ENCODE data around the gene HNRNPH2. TPM values are rescaled to one million over a fixed set of nuclear protein-coding genes. Genes with fewer than 3 reads are reported as not detected.

The HNRNPH2 gene
- polyA plus RNA-seq, 1 of the 3 experiments (the other 2 are of a cell fraction), result 32.5 TPM

DNA sequence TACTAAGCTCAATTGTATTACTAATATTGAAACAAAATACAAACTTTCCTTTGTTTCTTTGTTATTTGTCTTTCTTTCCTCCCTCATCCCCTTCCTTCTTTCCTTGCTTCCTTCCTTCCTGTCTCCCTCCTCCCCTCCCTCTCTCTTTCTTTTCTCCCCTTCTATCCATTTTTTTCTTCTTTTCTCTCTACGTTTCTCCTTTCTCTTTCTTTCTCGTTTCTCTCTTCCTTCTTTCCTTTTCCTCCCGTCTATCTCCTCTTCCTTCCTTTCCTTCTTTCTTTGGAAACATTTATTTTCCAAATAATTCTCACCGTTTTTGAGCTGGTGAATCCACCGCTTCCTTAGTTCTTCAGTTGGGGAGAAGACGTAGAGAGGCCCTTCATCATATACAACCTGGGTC, 38.3 kb upstream of the HNRNPH2 start (continued):
- TF ChIP-seq, protein P1, sequence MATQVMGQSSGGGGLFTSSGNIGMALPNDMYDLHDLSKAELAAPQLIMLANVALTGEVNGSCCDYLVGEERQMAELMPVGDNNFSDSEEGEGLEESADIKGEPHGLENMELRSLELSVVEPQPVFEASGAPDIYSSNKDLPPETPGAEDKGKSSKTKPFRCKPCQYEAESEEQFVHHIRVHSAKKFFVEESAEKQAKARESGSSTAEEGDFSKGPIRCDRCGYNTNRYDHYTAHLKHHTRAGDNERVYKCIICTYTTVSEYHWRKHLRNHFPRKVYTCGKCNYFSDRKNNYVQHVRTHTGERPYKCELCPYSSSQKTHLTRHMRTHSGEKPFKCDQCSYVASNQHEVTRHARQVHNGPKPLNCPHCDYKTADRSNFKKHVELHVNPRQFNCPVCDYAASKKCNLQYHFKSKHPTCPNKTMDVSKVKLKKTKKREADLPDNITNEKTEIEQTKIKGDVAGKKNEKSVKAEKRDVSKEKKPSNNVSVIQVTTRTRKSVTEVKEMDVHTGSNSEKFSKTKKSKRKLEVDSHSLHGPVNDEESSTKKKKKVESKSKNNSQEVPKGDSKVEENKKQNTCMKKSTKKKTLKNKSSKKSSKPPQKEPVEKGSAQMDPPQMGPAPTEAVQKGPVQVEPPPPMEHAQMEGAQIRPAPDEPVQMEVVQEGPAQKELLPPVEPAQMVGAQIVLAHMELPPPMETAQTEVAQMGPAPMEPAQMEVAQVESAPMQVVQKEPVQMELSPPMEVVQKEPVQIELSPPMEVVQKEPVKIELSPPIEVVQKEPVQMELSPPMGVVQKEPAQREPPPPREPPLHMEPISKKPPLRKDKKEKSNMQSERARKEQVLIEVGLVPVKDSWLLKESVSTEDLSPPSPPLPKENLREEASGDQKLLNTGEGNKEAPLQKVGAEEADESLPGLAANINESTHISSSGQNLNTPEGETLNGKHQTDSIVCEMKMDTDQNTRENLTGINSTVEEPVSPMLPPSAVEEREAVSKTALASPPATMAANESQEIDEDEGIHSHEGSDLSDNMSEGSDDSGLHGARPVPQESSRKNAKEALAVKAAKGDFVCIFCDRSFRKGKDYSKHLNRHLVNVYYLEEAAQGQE (IDR thresholded peaks at IDR 0.05; ENCODE audit: low read depth, low read length), result no peak
- no peak for TF ChIP-seq RXRA (IDR thresholded peaks at IDR 0.05; ENCODE audit: borderline replicate concordance, low read depth)

DNA sequence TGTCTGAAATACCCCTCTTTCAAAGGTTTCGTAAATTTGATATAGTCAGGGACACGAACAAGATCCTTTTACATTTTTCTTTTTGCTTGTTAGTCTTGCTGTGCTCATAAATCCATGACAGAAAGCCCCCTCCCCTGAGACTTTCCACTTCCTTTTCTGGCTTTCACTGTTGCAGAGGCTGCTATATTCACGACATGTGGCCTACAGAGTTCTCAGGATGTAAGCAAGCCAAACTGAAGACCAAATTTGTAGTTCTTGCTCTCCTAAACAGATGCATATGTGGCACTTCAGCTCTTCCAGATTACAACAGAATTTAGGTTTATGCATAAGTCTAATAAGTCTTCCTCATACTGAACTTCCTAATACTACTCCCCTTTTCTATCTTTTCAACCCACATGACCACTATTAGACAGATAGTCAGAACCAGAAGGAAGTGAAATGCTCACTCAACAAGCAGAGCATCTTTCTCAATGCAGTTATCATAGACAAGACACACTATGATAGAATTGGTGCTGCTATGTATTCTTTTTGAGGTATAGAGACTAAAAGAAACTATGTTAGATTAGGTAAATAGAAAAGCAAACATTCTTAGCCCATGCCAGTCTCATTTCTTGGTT, 37.0 kb upstream of the HNRNPH2 start:
- H3K4me2 ChIP-seq, result no peak overlapping the region
- H3K27me3 ChIP-seq (ENCODE audit: insufficient read depth), result peaks cover 7% of the 10 kb centered on the region; the same call in 1 of the 2 replicates
- H3K9me3 ChIP-seq, result no peaks in the 10 kb centered on the region
- ChIA-PET POLR2A (no interaction called here), CTCF (no interaction called here)
- TF ChIP-seq FOSL2 (IDR thresholded peaks at IDR 0.05; ENCODE audit: borderline replicate concordance, low read depth) (no peak), YY1 (IDR thresholded peaks at IDR 0.05; ENCODE audit: low read depth) (no peak), POLR2AphosphoS5 (IDR thresholded peaks at IDR 0.05; ENCODE audit: low read depth, low read length) (no peak), RXRA (IDR thresholded peaks at IDR 0.05; ENCODE audit: borderline replicate concordance, low read depth) (no peak), SIN3A (IDR thresholded peaks at IDR 0.05; ENCODE audit: borderline replicate concordance, low read depth, low read length) (no peak), SMC3 (IDR thresholded peaks at IDR 0.05; ENCODE audit: low read depth, low read length) (no peak), JUND (IDR thresholded peaks at IDR 0.05) (no peak), MEF2A (IDR thresholded peaks at IDR 0.05; ENCODE audit: borderline replicate concordance, low read depth) (no peak), EZH2phosphoT487 (IDR thresholded peaks at IDR 0.05; ENCODE audit: borderline replicate concordance, low read depth) (no peak), FOXJ3 (CRISPR knock-in tag; IDR thresholded peaks at IDR 0.05) (no peak), GATA2 (CRISPR knock-in tag; IDR thresholded peaks at IDR 0.05) (no peak), TAF1 (IDR thresholded peaks at IDR 0.05; ENCODE audit: borderline replicate concordance, low read depth, low read length) (no peak), EP300 (IDR thresholded peaks at IDR 0.05; ENCODE audit: borderline replicate concordance in 1 of 2, low read depth in 1 of 2, low read length in 1 of 2) (no peak)
- TF ChIP-seq, protein P1 (IDR thresholded peaks at IDR 0.05; ENCODE audit: low read depth, low read length), result no peak
- TF ChIP-seq, protein P2, sequence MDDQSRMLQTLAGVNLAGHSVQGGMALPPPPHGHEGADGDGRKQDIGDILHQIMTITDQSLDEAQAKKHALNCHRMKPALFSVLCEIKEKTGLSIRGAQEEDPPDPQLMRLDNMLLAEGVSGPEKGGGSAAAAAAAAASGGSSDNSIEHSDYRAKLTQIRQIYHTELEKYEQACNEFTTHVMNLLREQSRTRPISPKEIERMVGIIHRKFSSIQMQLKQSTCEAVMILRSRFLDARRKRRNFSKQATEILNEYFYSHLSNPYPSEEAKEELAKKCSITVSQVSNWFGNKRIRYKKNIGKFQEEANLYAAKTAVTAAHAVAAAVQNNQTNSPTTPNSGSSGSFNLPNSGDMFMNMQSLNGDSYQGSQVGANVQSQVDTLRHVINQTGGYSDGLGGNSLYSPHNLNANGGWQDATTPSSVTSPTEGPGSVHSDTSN (IDR thresholded peaks at IDR 0.05), result no peak
- H3K27ac ChIP-seq (ENCODE audit: low read depth in 2 of 2, low read length in 1 of 2), result no peak overlapping the region
- H3F3A ChIP-seq (replicated peaks; ENCODE audit: insufficient read depth), result no peaks in the 10 kb centered on the region
- 19% methylated on average over 3 of the region's 3 CpGs for WGBS (ENCODE audit: low lambda C conversion rate)
- H4K20me1 ChIP-seq (ENCODE audit: insufficient read depth), result no peaks in the 10 kb centered on the region
- H3K9me2 ChIP-seq, result no peaks in the 10 kb centered on the region
- DNase-seq, result no peak
- no peak overlapping the region for H3K4me3 ChIP-seq (ENCODE audit: low read depth in 2 of 2, low read length in 1 of 2)
- no peak overlapping the region for H3K9ac ChIP-seq
- no peaks in the 10 kb centered on the region for H3K79me2 ChIP-seq (ENCODE audit: insufficient read depth)
- H3K4me1 ChIP-seq (ENCODE audit: control insufficient read depth in 1 of 2, insufficient read depth in 2 of 2, low read depth in 1 of 2, low read length in 1 of 2), result no peaks in the 10 kb centered on the region
- no peak overlapping the region for H2AFZ ChIP-seq (ENCODE audit: low read depth)
- H3K36me3 ChIP-seq (replicated peaks in 1 of 2; ENCODE audit: control insufficient read depth in 1 of 2, insufficient read depth in 2 of 2, low read length in 1 of 2), result no peaks in the 10 kb centered on the region

All from SK-N-SH (cell line).